Stimulated activated CD4-positive, alpha-beta T cell treated with anti-CD3 and anti-CD28 coated beads, Interleukin-15, amount 100 ng/mL, for 24 hours (primary cell): Measurements from ENCODE around the gene TMEM169.

ENCODE experiments used
- DNase-seq: peaks from one replicate; pipeline ENCODE4 v3.0.0-alpha.2; 2020

Gene TMEM169

DNA sequence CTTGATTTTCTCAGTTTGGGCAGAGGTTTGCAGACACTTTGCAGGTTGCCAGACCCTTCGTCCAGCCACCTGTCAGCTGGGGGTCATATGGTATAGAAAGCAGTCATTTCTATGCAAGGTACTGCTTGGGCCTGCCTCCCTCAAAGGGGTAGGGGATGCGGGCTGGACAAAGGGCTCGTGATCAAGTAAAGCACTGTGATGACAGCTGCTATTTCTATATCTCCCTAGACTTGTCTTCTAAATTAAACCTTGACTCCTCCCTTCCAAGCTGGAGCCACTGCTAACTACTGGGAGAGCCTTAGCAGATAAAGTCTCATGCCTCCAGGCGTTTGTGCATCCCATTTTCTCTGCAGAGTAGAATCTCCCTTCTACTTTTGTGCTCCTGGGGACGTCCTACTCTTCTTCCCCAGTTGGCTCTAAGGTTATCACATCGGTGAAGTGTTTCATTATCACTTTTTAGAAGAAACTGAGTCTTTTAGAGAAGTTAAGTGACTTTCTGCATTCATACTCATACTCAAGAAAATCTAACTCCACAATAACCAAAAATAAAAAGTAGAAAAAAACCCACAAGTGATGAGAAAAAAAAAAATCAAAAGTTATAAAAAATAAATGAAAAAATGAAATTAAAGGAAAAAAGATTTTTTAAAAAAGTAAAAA lies 26.7 kb downstream of the TMEM169 start:
- DNase-seq, result no peak

- peak; percentile 98 for DNase-seq
These were observed 27.5 kb downstream of the TMEM169 start, which contains the start of gene XRCC5 for GRCh38 chr2:216108967-216109921. XRCC5 (plus strand) TSS chr2:216109348; CDS start chr2:216109437, 89 bp downstream.

DNA sequence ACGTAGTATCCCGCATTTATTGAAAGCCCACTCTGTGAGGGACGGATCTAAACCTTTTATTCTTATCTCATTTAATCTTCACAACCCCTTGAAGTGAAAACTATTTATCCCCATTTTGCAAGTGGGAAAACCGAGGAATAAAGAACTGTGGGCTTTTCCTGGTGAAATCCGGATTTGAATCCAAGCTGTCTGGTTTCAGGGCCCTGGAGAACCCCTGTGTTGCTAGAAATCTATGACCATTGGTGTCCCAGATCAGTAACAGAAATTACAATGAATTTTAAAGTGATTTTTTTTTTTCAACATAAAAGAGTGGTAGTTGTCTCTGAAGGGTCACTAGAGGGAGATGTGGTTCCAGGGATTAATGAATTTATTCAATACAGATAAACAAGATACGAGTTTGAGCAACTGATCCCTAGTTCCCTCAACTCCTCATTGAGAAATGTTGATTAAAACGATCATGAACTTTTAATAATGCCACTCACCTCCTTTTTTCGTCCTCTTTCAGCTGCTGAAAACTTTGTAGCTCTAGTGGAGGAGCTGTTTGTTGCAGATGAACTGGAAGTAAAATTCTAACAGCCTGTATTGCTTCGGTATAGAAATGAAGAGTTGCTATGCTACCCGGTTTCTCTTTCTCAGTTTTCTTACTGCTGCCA lies 28.4 kb downstream of the TMEM169 start:
- DNase-seq, result no peak

- no peak for DNase-seq
These were observed 28.9 kb downstream of the TMEM169 start for GRCh38 chr2:216110620-216111019.

DNA sequence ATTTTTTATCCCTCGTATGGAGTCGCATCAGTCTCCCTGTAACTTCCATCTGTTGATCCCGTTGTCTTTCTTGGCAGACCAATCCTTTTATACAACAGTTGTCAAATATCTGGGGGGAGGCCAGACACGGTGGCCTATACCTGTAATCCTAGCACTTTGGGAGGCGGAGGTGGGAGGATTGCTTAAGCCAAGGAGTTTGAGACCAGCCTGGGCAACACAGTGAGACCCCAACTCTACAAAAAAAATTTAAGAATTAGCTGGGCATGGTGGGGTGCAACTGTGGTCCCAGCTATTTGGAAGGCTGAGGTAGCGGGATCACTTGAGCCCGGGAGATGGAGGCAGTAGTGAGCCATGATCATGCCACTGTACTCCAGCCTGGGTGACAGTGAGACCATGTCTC lies 29.4 kb downstream of the TMEM169 start:
- no peak for DNase-seq

DNA sequence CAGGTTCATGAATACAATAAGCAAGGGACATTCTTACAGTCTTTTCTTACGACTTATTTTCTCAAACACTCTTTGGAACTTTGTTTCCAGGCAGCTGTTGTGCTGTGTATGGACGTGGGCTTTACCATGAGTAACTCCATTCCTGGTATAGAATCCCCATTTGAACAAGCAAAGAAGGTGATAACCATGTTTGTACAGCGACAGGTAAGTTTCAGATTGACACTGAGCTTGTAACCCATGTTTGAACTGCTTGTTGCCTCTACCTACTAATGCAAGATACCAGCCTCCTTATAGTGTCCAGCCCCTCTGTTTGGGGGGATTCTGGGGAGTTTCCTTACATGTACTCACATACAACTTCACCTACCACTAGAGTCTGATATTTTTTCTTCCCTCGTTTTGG lies 31.2 kb downstream of the TMEM169 start:
- no peak for DNase-seq

GRCh38 chr2:216113572-216113971 lies 31.9 kb downstream of the TMEM169 start:
- DNase-seq, result no peak

- no peak for DNase-seq
These were observed 32.6 kb downstream of the TMEM169 start for GRCh38 chr2:216114382-216114713.

GRCh38 chr2:216114714-216115531 lies 33.2 kb downstream of the TMEM169 start:
- peak; percentile 97 for DNase-seq

DNA sequence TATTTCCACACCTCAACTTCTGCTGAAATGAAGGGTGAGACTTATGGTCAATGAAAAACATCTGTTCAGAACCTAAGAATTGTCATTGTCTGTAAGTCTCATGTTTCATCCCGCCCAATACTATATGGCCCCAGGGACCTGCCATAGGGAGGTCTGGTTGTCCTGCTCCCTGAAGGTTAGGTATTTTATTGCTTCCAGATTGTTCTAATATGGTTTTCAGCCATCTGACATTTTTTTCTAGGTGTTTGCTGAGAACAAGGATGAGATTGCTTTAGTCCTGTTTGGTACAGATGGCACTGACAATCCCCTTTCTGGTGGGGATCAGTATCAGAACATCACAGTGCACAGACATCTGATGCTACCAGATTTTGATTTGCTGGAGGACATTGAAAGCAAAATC lies 34.7 kb downstream of the TMEM169 start:
- DNase-seq, result no peak

DNA sequence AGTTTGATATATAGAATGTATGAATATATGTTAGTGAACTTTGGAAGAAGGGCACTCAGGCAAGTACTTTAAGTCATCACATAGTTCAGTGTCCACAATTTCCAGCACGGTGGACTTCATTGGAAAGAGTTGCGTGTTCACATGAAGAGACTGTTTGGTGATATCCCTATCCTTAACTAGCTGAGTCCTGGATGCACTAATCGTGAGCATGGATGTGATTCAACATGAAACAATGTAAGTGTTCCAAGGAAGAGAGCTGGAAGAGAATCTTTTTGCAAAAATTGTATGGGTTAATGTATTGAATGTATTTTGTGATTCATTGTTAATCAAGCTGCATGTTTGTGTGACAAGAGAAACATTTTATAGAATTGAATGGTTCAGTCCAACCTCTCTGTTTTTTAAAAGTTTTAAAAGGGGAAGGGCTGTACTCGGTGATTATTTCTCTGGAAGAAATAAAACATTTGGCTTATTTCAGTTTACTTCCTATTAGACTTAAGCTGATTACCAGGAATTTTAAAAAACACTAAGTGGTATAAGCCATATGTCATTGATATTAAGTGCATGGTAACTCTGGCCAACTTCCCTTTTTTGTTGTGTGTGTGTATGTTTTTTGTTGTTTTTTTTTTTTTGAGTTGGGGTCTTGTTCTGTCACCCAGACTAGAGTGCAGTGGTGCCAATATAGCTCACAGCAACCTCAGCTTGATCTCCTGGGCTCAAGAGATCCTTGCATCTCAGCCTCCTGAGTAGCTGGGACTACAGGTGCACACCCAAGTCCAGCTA lies 36.0 kb downstream of the TMEM169 start:
- DNase-seq, result no peak

DNA sequence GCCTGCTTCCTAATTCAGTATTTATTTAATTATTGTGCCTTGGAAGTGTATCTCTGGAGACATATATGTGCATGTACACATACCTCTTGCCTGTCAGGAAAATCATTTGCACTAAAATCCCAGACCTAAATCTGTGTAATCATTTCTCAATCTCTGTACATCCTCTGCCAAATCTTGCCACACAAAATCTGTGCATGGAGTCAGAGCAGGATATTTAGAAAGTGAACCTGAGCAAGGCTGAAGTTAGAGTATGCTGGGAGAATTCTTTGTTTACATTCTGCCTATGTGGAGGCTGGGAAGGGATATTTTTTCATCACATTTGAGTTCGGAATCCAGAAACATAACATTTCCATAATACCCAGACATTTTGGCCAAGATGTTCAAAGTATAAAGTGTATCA lies 36.8 kb downstream of the TMEM169 start:
- no peak for DNase-seq

DNA sequence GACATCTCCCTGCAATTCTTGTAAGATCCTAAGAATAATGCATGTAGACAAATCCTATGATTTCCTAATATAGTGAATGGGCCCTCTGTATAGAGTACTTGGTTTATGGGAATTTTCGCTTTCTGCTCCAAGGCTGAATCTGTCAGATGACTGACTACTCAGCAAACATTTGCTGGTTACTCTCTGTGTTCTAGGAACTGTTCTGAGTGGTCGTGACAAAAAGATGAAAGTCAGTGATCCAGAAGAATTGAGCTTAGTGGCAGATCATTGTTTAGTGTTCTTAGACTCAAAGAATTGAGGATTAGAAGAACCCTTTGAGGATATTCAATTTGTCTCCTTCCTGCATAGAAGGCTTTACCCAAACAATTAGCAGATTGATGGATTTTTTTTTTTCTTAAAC lies 37.4 kb downstream of the TMEM169 start:
- no peak for DNase-seq

GRCh38 chr2:216119986-216120385 lies 38.3 kb downstream of the TMEM169 start:
- DNase-seq, result no peak

DNA sequence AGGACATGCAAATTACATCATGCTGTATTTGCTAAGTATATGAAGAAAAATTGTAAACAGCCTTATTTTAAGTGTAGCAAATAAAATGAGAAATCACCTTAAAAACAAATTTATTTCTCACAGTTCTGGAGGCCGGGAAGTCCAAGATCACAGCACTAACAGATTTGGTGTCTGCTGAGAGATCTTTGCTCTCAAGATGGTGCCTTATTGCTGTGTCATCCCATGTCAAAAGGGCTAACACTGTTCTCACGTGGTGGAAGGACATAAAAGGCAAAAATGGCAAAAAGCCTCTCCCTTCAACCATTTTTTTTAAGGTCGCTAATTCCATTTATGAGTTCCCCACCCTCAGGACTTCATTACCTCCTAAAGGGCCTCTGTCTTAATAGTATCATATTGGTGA lies 39.5 kb downstream of the TMEM169 start:
- no peak for DNase-seq

DNA sequence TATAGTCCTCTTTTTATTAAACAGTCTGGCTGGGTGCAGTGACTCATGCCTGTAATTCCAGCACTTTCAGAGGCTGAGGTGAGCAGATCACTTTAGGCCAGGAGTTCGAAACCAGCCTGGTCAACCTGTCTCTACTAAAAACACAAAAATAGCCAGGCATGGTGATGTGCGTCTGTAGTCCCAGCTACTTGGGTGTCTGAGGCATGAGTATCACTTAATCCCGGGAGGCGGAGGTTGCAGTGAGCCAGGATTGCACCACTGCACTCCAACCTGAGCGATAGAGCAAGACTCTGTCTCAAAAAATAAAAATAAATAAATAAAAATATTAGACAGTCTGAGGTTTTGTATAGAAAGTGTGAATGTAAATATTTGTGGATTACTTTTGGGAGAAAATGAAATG lies 45.2 kb downstream of the TMEM169 start:
- DNase-seq, result peak; percentile 21

DNA sequence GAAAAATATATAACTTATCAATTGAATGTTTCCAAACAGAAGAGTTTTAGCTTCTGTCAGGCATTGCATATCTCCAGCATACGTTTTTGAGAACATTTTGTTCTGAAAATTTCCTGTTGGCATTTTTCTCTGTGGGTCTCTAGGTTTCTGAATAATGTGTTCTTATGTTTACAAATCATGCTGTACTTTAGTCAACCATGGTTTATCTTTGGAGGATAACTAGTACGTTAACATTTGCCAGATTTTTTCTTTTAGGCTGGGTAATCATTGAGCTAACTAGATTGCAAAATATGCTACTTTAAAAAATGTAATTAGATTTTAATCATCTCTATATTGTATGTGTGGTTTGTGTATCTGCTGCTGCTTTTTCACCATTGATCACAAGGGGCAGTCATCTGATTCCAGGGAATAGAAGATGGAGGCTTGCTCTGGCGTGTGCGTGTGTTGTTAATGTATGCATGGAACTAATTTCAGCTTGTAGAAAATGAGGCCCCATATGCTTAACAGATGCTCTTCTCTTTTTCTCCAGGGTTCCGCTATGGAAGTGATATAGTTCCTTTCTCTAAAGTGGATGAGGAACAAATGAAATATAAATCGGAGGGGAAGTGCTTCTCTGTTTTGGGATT lies 48.7 kb downstream of the TMEM169 start:
- DNase-seq, result no peak

GRCh38 chr2:216131175-216131926 lies 49.6 kb downstream of the TMEM169 start:
- no peak for DNase-seq

GRCh38 chr2:216132585-216132984 lies 50.9 kb downstream of the TMEM169 start:
- no peak for DNase-seq

- no peak for DNase-seq
These were observed 51.7 kb downstream of the TMEM169 start for GRCh38 chr2:216133397-216133796.
